Measurements from ENCODE around the gene ALG13. TPM values are rescaled to one million over a fixed set of nuclear protein-coding genes. Genes with fewer than 3 reads are reported as not detected.

The ALG13 gene
- 22.3 TPM in 2 replicates for total RNA-seq

GRCh38 chrX:111680988-111681779 lies at the start of gene ALG13:
Gene ALG13, plus strand, starts transcription at chrX:111681170. Its CDS starts 49 bp downstream, at chrX:111681219.

Other genes starting within 250 kb of the ALG13 start
- not detected in 2 replicates for gene SERTM2, start 169.5 kb upstream of the ALG13 start, total RNA-seq
- not detected in 2 replicates for gene TRPC5OS, start 195.0 kb downstream of the ALG13 start, total RNA-seq